ENCODE results near the gene PARVB.
"Not testable (repeated sequence)": the region's sequence is repeated elsewhere in the genome, so short reads cannot be mapped to it uniquely, and the experiment has no call there.

Gene PARVB

GRCh38 chr22:44051358-44051757 is 27.3 kb downstream of the PARVB start:
- TF ChIP-seq CTCF (IDR thresholded peaks at IDR 0.05; ENCODE audit: low read length, missing control alignments), result no peak
- no peak overlapping the region for H3K4me3 ChIP-seq (replicated peaks; ENCODE audit: low read depth, low read length)
- DNase-seq (ENCODE audit: low read depth), result no peak

- no peak overlapping the region for H3K4me3 ChIP-seq (replicated peaks; ENCODE audit: low read depth, low read length)
- no peak for TF ChIP-seq CTCF (IDR thresholded peaks at IDR 0.05; ENCODE audit: low read length, missing control alignments)
- DNase-seq (ENCODE audit: low read depth), result no peak
Measured at GRCh38 chr22:44051961-44052360, 27.9 kb downstream of the PARVB start.

- no peak for TF ChIP-seq CTCF (IDR thresholded peaks at IDR 0.05; ENCODE audit: low read length, missing control alignments)
- no peak overlapping the region for H3K4me3 ChIP-seq (replicated peaks; ENCODE audit: low read depth, low read length)
- DNase-seq (ENCODE audit: low read depth), result no peak
Measured at GRCh38 chr22:44055805-44056204, 31.7 kb downstream of the PARVB start.

- DNase-seq (ENCODE audit: low read depth); H3K4me3 ChIP-seq (replicated peaks; ENCODE audit: low read depth, low read length): not testable (repeated sequence)
Measured at GRCh38 chr22:44056649-44057048, 32.5 kb downstream of the PARVB start.

- no peak overlapping the region for H3K4me3 ChIP-seq (replicated peaks; ENCODE audit: low read depth, low read length)
- peak; percentile 22 for DNase-seq (ENCODE audit: low read depth)
- no peak for TF ChIP-seq CTCF (IDR thresholded peaks at IDR 0.05; ENCODE audit: low read length, missing control alignments)
Measured at GRCh38 chr22:44057401-44057987, 33.4 kb downstream of the PARVB start.

- no peak for TF ChIP-seq CTCF (IDR thresholded peaks at IDR 0.05; ENCODE audit: low read length, missing control alignments)
- H3K4me3 ChIP-seq (replicated peaks; ENCODE audit: low read depth, low read length), result no peak overlapping the region
- no peak for DNase-seq (ENCODE audit: low read depth)
Measured at GRCh38 chr22:44063462-44064371, 39.6 kb downstream of the PARVB start.

- no peak for TF ChIP-seq CTCF (IDR thresholded peaks at IDR 0.05; ENCODE audit: low read length, missing control alignments)
- H3K4me3 ChIP-seq (replicated peaks; ENCODE audit: low read depth, low read length), result no peak overlapping the region
Measured at GRCh38 chr22:44067033-44067432, 42.9 kb downstream of the PARVB start.

More at GRCh38 chr22:44067033-44067432, 42.9 kb downstream of the PARVB start:
- no peak for DNase-seq (ENCODE audit: low read depth)

Measured in fibroblast of pulmonary artery (primary cell).